Progenitor cell of endocrine pancreas (in vitro differentiated cells): ENCODE measurements around the gene RAB11FIP4. TPM values are rescaled to one million over a fixed set of nuclear protein-coding genes. Genes with fewer than 3 reads are reported as not detected.

Experiments
- DNase-seq: peaks from one replicate; pipeline ENCODE4 v3.0.0; 2021; ENCODE audit warnings: low spot score; ENCODE audit not compliant: unreplicated experiment
- H3K27ac Mint-ChIP-seq: 2 replicates; pipeline ENCODE4 v1.8.0; 2021; ENCODE audit warnings: mild to moderate bottlenecking, moderate library complexity, mixed read lengths
- H3K27me3 Mint-ChIP-seq: 2 replicates; pipeline ENCODE4 v1.8.0; 2021; ENCODE audit warnings: mixed read lengths
- H3K36me3 Mint-ChIP-seq: 2 replicates; pipeline ENCODE4 v1.8.0; 2022; ENCODE audit warnings: mixed read lengths; ENCODE audit not compliant: insufficient read depth
- H3K4me1 Mint-ChIP-seq: 2 replicates; pipeline ENCODE4 v1.8.0; 2021; ENCODE audit warnings: low read depth, mixed read lengths
- H3K4me3 Mint-ChIP-seq: 2 replicates; pipeline ENCODE4 v1.8.0; 2021; ENCODE audit warnings: low read depth, mild to moderate bottlenecking, moderate library complexity, mixed read lengths
- H3K9me3 Mint-ChIP-seq: 2 replicates; pipeline ENCODE4 v1.8.0; 2021; ENCODE audit warnings: low read depth, mixed read lengths
- total RNA-seq: library from RNA; stranded (reverse); gene quantifications from 2 replicates; pipeline ENCODE4 v1.2.1, GENCODE V29; 2021
- TF ChIP-seq, protein P1 (sequence below): fragments of 200-600 bp; sonication (generic); IDR thresholded peaks from one replicate; pipeline ENCODE4 v1.5.0; 2021; ENCODE audit warnings: antibody characterized with exemption, mild to moderate bottlenecking; ENCODE audit not compliant: unreplicated experiment

Gene RAB11FIP4
- total RNA-seq, 1 donor from 2014 or later = 65.5 TPM

- DNase-seq = no peak
- peaks cover 3% of the 10 kb centered on the region for H3K36me3 Mint-ChIP-seq
- TF ChIP-seq, protein P1, sequence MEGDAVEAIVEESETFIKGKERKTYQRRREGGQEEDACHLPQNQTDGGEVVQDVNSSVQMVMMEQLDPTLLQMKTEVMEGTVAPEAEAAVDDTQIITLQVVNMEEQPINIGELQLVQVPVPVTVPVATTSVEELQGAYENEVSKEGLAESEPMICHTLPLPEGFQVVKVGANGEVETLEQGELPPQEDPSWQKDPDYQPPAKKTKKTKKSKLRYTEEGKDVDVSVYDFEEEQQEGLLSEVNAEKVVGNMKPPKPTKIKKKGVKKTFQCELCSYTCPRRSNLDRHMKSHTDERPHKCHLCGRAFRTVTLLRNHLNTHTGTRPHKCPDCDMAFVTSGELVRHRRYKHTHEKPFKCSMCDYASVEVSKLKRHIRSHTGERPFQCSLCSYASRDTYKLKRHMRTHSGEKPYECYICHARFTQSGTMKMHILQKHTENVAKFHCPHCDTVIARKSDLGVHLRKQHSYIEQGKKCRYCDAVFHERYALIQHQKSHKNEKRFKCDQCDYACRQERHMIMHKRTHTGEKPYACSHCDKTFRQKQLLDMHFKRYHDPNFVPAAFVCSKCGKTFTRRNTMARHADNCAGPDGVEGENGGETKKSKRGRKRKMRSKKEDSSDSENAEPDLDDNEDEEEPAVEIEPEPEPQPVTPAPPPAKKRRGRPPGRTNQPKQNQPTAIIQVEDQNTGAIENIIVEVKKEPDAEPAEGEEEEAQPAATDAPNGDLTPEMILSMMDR = no peak
- no peak overlapping the region for H3K4me3 Mint-ChIP-seq
- no peaks in the 10 kb centered on the region for H3K4me1 Mint-ChIP-seq
- no peaks in the 10 kb centered on the region for H3K9me3 Mint-ChIP-seq
- no peak overlapping the region for H3K27ac Mint-ChIP-seq
- no peaks in the 10 kb centered on the region for H3K27me3 Mint-ChIP-seq
These were observed 188.8 kb downstream of the RAB11FIP4 start for GRCh38 chr17:31580316-31580705.

- Mint-ChIP-seq H3K27ac (no peak overlapping the region), H3K9me3 (no peaks in the 10 kb centered on the region), H3K36me3 (peaks cover 3% of the 10 kb centered on the region), H3K4me1 (no peaks in the 10 kb centered on the region), H3K4me3 (no peak overlapping the region), H3K27me3 (no peaks in the 10 kb centered on the region)
- TF ChIP-seq, protein P1 = no peak
- no peak for DNase-seq
These were observed 189.4 kb downstream of the RAB11FIP4 start for GRCh38 chr17:31580706-31581490.

DNA sequence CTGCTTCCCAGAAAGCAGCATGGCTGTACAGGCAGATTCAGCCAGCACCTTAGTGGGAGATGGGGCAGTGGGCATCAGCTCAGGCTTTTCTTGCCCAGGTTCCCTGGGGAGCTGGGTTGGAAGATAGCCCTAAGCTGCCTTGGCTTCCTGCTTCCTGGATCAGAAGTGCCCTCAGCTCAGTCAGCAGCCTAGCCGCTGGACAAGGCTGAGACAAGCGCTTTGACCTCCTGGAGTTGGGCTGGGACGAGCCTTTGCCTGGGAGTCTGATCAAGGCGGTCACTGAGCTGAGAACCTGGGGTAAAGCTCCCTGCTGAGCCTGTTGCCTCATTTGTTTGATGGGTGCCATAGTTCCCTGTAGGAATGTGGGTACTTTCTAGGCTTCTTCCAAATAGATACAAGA, 190.0 kb downstream of the RAB11FIP4 start:
- Mint-ChIP-seq H3K4me1 (no peaks in the 10 kb centered on the region), H3K4me3 (no peak overlapping the region), H3K36me3 (peaks cover 3% of the 10 kb centered on the region), H3K9me3 (no peaks in the 10 kb centered on the region), H3K27ac (no peak overlapping the region), H3K27me3 (no peaks in the 10 kb centered on the region)
- TF ChIP-seq, protein P1 = no peak
- DNase-seq = no peak

GRCh38 chr17:31582151-31582907, 190.9 kb downstream of the RAB11FIP4 start:
- Mint-ChIP-seq H3K27ac (no peak overlapping the region), H3K4me3 (no peak overlapping the region), H3K4me1 (no peaks in the 10 kb centered on the region), H3K36me3 (peaks cover 3% of the 10 kb centered on the region), H3K9me3 (no peaks in the 10 kb centered on the region), H3K27me3 (no peaks in the 10 kb centered on the region)
- no peak for DNase-seq
- TF ChIP-seq, protein P1 = no peak

DNA sequence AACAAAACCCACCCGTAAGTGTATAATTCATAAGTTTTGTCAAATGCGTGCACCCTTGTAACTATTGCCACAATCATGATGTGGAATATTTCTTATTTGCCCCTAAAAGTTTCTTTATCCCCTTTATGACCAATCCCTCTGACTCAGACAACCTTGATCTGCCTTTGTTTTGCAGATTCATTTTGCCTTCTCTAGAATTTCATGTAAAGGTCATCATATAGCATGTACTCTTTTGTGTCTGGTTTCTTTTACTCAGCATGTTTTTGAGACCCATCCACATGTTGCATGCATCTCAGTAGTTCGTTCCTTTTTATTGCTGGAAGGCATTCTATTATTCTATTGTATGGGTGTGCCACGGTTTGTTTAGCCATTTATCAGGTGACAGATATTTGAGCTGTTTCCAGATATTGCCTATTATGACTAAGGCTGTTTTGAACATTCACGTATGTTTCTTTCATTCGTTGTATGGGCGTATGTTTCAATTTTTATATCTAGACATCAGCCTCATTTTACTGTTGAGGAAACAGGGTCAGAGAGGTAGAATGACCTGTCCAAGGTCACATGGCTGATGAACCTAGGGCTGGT, 192.4 kb downstream of the RAB11FIP4 start:
- TF ChIP-seq, protein P1 = no peak
- H3K36me3 Mint-ChIP-seq = peaks cover 3% of the 10 kb centered on the region
- no peaks in the 10 kb centered on the region for H3K4me1 Mint-ChIP-seq
- H3K27ac Mint-ChIP-seq = no peak overlapping the region
- H3K27me3 Mint-ChIP-seq = no peaks in the 10 kb centered on the region
- H3K9me3 Mint-ChIP-seq = no peaks in the 10 kb centered on the region
- no peak overlapping the region for H3K4me3 Mint-ChIP-seq
- no peak for DNase-seq
